Glutamatergic neuron (in vitro differentiated cells): Measurements from ENCODE around the gene LPIN1. TPM values are rescaled to one million over a fixed set of nuclear protein-coding genes. Genes with fewer than 3 reads are reported as not detected.
"Not testable (repeated sequence)": the region's sequence is repeated elsewhere in the genome, so short reads cannot be mapped to it uniquely, and the experiment has no call there.

Source experiments
- DNase-seq: peaks from one replicate; pipeline ENCODE4 v3.0.0; 2022
- H3K27ac Mint-ChIP-seq: one replicate; pipeline ENCODE4 v1.8.0; 2020; ENCODE audit warnings: mild to moderate bottlenecking, mixed read lengths, inconsistent platforms; ENCODE audit not compliant: unreplicated experiment
- H3K27me3 Mint-ChIP-seq: one replicate; pipeline ENCODE4 v1.8.0; 2020; ENCODE audit warnings: mild to moderate bottlenecking, moderate library complexity, mixed read lengths, inconsistent platforms; ENCODE audit not compliant: unreplicated experiment
- H3K36me3 Mint-ChIP-seq: one replicate; pipeline ENCODE4 v1.8.0; 2020; ENCODE audit warnings: mild to moderate bottlenecking, mixed read lengths, inconsistent platforms; ENCODE audit not compliant: unreplicated experiment
- H3K4me1 Mint-ChIP-seq: one replicate; pipeline ENCODE4 v1.8.0; 2020; ENCODE audit warnings: mild to moderate bottlenecking, low read depth, mixed read lengths, inconsistent platforms; ENCODE audit not compliant: unreplicated experiment
- H3K4me3 Mint-ChIP-seq: one replicate; pipeline ENCODE4 v1.8.0; 2020; ENCODE audit warnings: mild to moderate bottlenecking, mixed read lengths, inconsistent platforms; ENCODE audit not compliant: unreplicated experiment
- H3K9me3 Mint-ChIP-seq: one replicate; pipeline ENCODE4 v1.8.0; 2020; ENCODE audit warnings: mild to moderate bottlenecking, moderate library complexity, mixed read lengths, inconsistent platforms; ENCODE audit not compliant: unreplicated experiment
- total RNA-seq: library from RNA; stranded (reverse); fragmentation: NEBNext Ultra II Directional; extraction: Animal tissue kit (Norgen Biotek cat#: 25700); gene quantifications from one replicate; pipeline ENCODE4 v1.2.1, GENCODE V29; 2021; ENCODE audit not compliant: unreplicated experiment
- TF ChIP-seq, protein P1 (sequence below): fragments of 200-600 bp; sonication (generic); IDR thresholded peaks from one replicate; pipeline ENCODE4 v1.5.0; 2021; ENCODE audit not compliant: partially characterized antibody, unreplicated experiment

LPIN1 gene
- total RNA-seq, 1 donor from 2014 or later = 142 TPM

DNA sequence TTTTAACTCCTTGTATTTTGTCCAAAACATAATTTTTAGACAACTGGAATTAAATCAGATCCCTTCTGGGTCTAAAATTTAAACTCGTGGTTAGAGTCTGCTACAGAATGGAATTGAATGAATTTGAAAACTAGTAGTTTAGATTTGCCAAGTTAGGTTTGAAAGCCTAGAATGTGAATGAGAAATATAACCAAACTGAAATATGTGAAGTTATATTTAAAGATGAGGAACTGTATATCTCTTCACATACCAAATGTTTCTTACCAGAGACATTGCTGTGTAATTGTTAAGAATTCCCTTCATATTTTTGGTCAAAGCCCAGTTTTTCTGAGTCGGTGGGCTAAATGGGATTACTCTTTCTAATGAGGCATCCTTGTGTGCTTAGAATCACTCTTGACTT is 74.2 kb downstream of the LPIN1 start:
- TF ChIP-seq, protein P1, sequence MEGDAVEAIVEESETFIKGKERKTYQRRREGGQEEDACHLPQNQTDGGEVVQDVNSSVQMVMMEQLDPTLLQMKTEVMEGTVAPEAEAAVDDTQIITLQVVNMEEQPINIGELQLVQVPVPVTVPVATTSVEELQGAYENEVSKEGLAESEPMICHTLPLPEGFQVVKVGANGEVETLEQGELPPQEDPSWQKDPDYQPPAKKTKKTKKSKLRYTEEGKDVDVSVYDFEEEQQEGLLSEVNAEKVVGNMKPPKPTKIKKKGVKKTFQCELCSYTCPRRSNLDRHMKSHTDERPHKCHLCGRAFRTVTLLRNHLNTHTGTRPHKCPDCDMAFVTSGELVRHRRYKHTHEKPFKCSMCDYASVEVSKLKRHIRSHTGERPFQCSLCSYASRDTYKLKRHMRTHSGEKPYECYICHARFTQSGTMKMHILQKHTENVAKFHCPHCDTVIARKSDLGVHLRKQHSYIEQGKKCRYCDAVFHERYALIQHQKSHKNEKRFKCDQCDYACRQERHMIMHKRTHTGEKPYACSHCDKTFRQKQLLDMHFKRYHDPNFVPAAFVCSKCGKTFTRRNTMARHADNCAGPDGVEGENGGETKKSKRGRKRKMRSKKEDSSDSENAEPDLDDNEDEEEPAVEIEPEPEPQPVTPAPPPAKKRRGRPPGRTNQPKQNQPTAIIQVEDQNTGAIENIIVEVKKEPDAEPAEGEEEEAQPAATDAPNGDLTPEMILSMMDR = no peak
- Mint-ChIP-seq H3K27ac (no peak overlapping the region), H3K4me1 (no peaks in the 10 kb centered on the region), H3K27me3 (peaks cover 4% of the 10 kb centered on the region), H3K4me3 (no peak overlapping the region), H3K9me3 (peaks cover 2% of the 10 kb centered on the region), H3K36me3 (peaks cover 13% of the 10 kb centered on the region)
- no peak for DNase-seq

DNA sequence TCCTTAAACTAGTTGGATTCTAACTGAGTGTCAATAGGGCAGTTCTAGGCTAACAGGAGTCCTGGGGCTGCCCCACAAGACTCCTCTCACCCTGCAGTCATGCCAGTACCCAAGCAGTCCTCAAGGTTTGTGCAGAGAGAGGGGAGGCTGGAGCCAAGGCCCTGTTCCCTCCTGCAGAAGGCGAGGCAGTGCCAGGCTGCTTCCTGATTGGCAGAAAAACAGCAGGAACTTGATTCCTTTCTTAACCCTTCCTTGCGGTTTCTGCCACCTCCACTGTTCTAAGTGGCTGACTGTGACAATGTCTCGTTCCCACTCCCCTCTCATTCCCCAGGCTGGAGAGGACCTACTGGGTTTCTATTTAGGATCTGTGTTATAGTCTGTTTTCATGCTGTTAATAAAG is 75.3 kb downstream of the LPIN1 start:
- H3K9me3 Mint-ChIP-seq = peaks cover 2% of the 10 kb centered on the region
- H3K36me3 Mint-ChIP-seq = peaks cover 12% of the 10 kb centered on the region
- no peak overlapping the region for H3K4me3 Mint-ChIP-seq
- no peaks in the 10 kb centered on the region for H3K4me1 Mint-ChIP-seq
- peaks cover 4% of the 10 kb centered on the region for H3K27me3 Mint-ChIP-seq
- H3K27ac Mint-ChIP-seq = no peak overlapping the region
- no peak for DNase-seq
- TF ChIP-seq, protein P1 = no peak

DNA sequence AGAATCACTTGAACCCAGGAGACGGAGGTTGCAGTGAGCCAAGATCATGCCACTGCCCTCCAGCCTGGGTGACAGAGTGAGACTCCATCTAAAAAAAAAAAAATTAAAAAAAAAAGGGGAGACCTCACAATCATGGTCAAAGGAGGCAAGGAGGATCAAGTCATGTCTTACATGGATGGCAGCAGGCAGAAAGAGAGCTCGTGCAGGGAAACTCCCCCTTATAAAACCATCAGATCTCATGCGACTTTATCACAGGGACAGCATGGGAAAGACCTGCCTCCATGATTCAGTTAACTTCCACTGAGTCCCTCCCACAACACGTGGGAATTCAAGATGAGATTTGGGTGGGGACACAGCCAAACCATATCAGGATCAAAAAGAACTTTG is 75.9 kb downstream of the LPIN1 start:
- not testable (repeated sequence) for H3K27me3 Mint-ChIP-seq, H3K4me1 Mint-ChIP-seq, DNase-seq, H3K9me3 Mint-ChIP-seq, H3K4me3 Mint-ChIP-seq, H3K36me3 Mint-ChIP-seq, H3K27ac Mint-ChIP-seq

DNA sequence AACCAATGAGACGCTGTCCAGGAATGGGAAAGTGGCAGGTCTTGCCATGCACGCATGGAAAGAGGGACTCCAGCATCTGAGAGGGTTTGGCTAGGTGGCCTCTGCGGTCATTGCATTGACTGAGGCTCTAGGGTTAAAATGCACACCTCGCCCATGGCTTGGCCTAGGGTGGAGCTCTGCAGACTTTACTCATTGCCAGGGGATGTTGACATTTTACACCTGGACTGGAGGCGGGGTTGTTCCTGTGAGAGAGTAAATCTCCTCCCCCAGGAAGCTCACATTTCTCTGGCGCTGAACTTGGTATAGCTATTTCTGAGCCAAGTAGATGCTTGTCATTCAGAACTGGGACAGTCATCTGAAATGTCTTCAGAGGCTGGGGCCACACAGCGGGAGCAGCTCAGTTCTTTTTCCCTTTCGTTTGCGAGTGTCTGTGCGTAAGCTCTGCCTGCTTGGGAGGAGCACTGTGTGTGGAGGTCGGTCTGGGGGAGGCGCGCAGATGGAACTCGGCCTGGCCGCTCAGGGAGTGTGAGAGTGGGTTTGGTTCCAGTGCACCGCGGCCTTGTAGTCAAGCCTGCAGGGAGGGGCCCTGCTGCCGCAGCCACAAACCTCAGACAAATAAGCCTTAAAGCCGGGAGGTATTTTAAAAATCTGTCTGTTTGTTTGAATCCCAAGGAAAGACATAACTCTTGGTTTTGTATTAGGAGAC is 76.5 kb downstream of the LPIN1 start:
- Mint-ChIP-seq H3K36me3 (peaks cover 2% of the 10 kb centered on the region), H3K9me3 (peaks cover 2% of the 10 kb centered on the region), H3K4me1 (peaks cover 1% of the 10 kb centered on the region), H3K27me3 (peaks cover 4% of the 10 kb centered on the region), H3K27ac (no peak overlapping the region), H3K4me3 (no peak overlapping the region)
- TF ChIP-seq, protein P1 = no peak
- no peak for DNase-seq

DNA sequence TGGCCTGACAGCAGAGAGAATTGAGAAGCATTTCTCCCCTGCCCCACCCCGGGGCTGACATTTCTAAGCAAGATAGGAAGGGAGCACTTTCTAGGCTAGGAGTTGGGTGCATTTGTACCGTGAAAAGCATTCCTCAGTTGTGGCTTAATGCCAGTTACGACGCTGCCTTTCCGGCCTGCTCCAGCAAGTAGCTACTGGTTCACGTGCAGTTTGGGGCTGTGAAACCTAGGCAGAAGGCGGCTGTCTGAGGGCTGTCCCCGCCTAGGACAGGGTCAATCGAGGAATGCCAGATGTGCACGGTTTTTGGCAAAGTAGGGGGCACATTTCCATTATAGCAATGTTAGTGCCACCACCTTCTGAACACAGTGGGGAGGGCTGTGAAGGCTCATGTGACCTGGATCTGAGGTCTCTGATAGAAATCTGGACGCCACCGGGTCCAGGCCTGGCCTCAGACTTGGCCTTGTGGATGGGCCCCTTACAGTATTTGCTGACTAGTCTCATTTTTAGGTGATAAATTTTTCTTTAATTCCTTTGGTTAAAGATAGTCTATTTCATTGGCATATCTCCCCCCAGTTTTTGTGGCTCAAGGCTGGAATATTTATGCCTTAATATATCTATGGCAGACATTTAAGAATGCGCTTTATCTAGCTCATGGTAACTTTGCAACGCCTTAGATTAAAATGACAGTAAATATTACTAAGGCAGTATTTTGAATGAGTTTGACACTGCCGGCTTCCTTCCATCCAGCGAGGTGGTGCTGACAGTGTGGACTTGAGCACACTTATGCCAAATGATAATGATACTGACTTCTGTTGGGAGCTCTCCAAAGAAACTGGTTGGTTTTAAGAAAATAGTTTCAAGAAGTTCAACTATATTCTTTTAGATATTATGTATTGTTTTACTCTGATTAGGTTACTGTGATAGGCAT is 78.7 kb downstream of the LPIN1 start:
- Mint-ChIP-seq H3K9me3 (peaks cover 2% of the 10 kb centered on the region), H3K27ac (no peak overlapping the region), H3K27me3 (peaks cover 4% of the 10 kb centered on the region), H3K4me1 (peaks cover 9% of the 10 kb centered on the region), H3K4me3 (no peak overlapping the region), H3K36me3 (no peaks in the 10 kb centered on the region)
- TF ChIP-seq, protein P1 = no peak
- DNase-seq = no peak
